CD4-positive, CD25-positive, alpha-beta regulatory T cell (primary cell): ENCODE measurements around the gene ADAMTS18. TPM values are rescaled to one million over a fixed set of nuclear protein-coding genes. Genes with fewer than 3 reads are reported as not detected.
"Not testable (repeated sequence)": the region's sequence is repeated elsewhere in the genome, so short reads cannot be mapped to it uniquely, and the experiment has no call there.

Experiments
- ATAC-seq, 2 donors: fragments of 150-1000 bp; cut with Tn5 transposase; one replicate each; pipeline ENCODE4 v1.10.0; 2021; ENCODE audit warnings: low read depth in 2 of 2, moderate number of reproducible peaks in 2 of 2, moderate library complexity in 1 of 2
- DNase-seq, 3 donors: peaks; one replicate each; pipeline versions ENCODE4 v3.0.0 to v3.0.0-alpha.2; 2012 to 2022; ENCODE audit warnings: mixed read lengths in 1 of 3
- H3K27ac ChIP-seq: one replicate; pipeline ENCODE4 v1.7.0; 2013; ENCODE audit warnings: mild to moderate bottlenecking, low read length; ENCODE audit not compliant: insufficient read depth, poor library complexity, severe bottlenecking
- H3K27me3 ChIP-seq: one replicate; pipeline ENCODE4 v1.7.0; 2013; ENCODE audit warnings: low read length; ENCODE audit not compliant: control insufficient read depth, insufficient read depth
- H3K36me3 ChIP-seq: one replicate; pipeline ENCODE4 v1.7.0; 2013; ENCODE audit warnings: mild to moderate bottlenecking, low read length, moderate library complexity; ENCODE audit not compliant: control insufficient read depth, insufficient read depth
- H3K4me1 ChIP-seq: 2 replicates; pipeline ENCODE4 v1.7.0; 2013; ENCODE audit warnings: mild to moderate bottlenecking, low read length; ENCODE audit not compliant: insufficient read depth, control insufficient read depth, poor library complexity, severe bottlenecking
- H3K4me3 ChIP-seq: one replicate; pipeline ENCODE4 v1.7.0; 2013; ENCODE audit warnings: low read depth, mild to moderate bottlenecking, low read length, moderate library complexity
- H3K9me3 ChIP-seq, 2 experiments: 1 replicate in 1 of 2; 2 replicates in 1 of 2; pipeline ENCODE4 v1.7.0; 2013; ENCODE audit warnings: low read length in 2 of 2, mild to moderate bottlenecking in 1 of 2, moderate library complexity in 1 of 2; ENCODE audit not compliant: control insufficient read depth in 2 of 2
- H3K27ac Mint-ChIP-seq, 3 donors: one replicate each; pipeline ENCODE4 v1.8.0; 2020 to 2022; ENCODE audit warnings: mild to moderate bottlenecking in 3 of 3, mixed read lengths in 3 of 3, moderate library complexity in 2 of 3
- H3K27me3 Mint-ChIP-seq: one replicate; pipeline ENCODE4 v1.8.0; 2022; ENCODE audit warnings: mild to moderate bottlenecking, mixed read lengths
- H3K36me3 Mint-ChIP-seq: one replicate; pipeline ENCODE4 v1.8.0; 2020; ENCODE audit warnings: mixed read lengths
- H3K4me1 Mint-ChIP-seq, 4 donors: one replicate each; pipeline ENCODE4 v1.8.0; 2020 to 2022; ENCODE audit warnings: mixed read lengths in 4 of 4, mild to moderate bottlenecking in 1 of 4
- H3K4me3 Mint-ChIP-seq, 4 donors: one replicate each; pipeline ENCODE4 v1.8.0; 2020 to 2022; ENCODE audit warnings: mild to moderate bottlenecking in 4 of 4, mixed read lengths in 4 of 4, moderate library complexity in 3 of 4
- H3K9me3 Mint-ChIP-seq, 7 donors: one replicate each; pipeline ENCODE4 v1.8.0; 2020 to 2022; ENCODE audit warnings: mixed read lengths in 7 of 7, mild to moderate bottlenecking in 3 of 7, moderate library complexity in 2 of 7
- polyA plus RNA-seq, 4 donors: library from polyadenylated mRNA; unstranded; fragments of 300-500 nt; fragmentation: Illumina TruSeq; gene quantifications; one replicate each; pipeline ENCODE4 v1.2.3, GENCODE V29; 2021
- total RNA-seq: library from RNA; stranded (reverse); gene quantifications from one replicate; pipeline ENCODE4 v1.2.3, GENCODE V29; 2022

ADAMTS18 gene
- total and polyA plus RNA-seq, 5 donors from 2014 or later: not detected

GRCh38 chr16:77276661-77277060 lies 158.2 kb downstream of the ADAMTS18 start:
- Mint-ChIP-seq H3K36me3 (no peaks in the 10 kb centered on the region), H3K27me3 (peaks cover 9% of the 10 kb centered on the region), H3K9me3 (peaks cover 0 to 1% (median 0%) of the 10 kb centered on the region in 7 donors), H3K4me1 (no peaks in the 10 kb centered on the region), H3K4me3 (no peak overlapping the region), H3K27ac (no peak overlapping the region)
- no peak overlapping the region for H3K27ac ChIP-seq
- no peaks in the 10 kb centered on the region for H3K4me1 ChIP-seq
- ATAC-seq: no peak
- no peaks in the 10 kb centered on the region for H3K36me3 ChIP-seq
- no peaks in the 10 kb centered on the region for H3K9me3 ChIP-seq
- H3K4me3 ChIP-seq: no peak overlapping the region
- no peak for DNase-seq
- no peaks in the 10 kb centered on the region for H3K27me3 ChIP-seq

- not testable (repeated sequence) for H3K27ac ChIP-seq, DNase-seq, H3K27me3 Mint-ChIP-seq, H3K36me3 Mint-ChIP-seq, H3K9me3 Mint-ChIP-seq, H3K4me3 Mint-ChIP-seq, H3K4me3 ChIP-seq, H3K36me3 ChIP-seq, H3K4me1 ChIP-seq, H3K4me1 Mint-ChIP-seq, H3K27me3 ChIP-seq, H3K27ac Mint-ChIP-seq, ATAC-seq, H3K9me3 ChIP-seq
Measured at GRCh38 chr16:77275303-77275702, 159.5 kb downstream of the ADAMTS18 start.

- Histone ChIP-seq H3K36me3 (no peaks in the 10 kb centered on the region), H3K4me1 (no peaks in the 10 kb centered on the region), H3K9me3 (no peaks in the 10 kb centered on the region), H3K27me3 (no peaks in the 10 kb centered on the region), H3K27ac (no peak overlapping the region), H3K4me3 (no peak overlapping the region)
- no peaks in the 10 kb centered on the region for H3K4me1 Mint-ChIP-seq
- H3K9me3 Mint-ChIP-seq: peaks cover 0 to 4% (median 0%) of the 10 kb centered on the region in 7 donors
- no peak overlapping the region for H3K4me3 Mint-ChIP-seq
- no peak overlapping the region for H3K27ac Mint-ChIP-seq
- peaks cover 9% of the 10 kb centered on the region for H3K27me3 Mint-ChIP-seq
- ATAC-seq (no peak), DNase-seq (no peak)
- H3K36me3 Mint-ChIP-seq: no peaks in the 10 kb centered on the region
Measured at GRCh38 chr16:77273815-77274214, 161.0 kb downstream of the ADAMTS18 start.

GRCh38 chr16:77271532-77272426 lies 163.1 kb downstream of the ADAMTS18 start:
- Histone ChIP-seq H3K9me3 (no peaks in the 10 kb centered on the region), H3K4me3 (no peak overlapping the region), H3K4me1 (no peaks in the 10 kb centered on the region), H3K36me3 (no peaks in the 10 kb centered on the region), H3K27me3 (no peaks in the 10 kb centered on the region), H3K27ac (no peak overlapping the region)
- peaks cover 10% of the 10 kb centered on the region for H3K27me3 Mint-ChIP-seq
- H3K27ac Mint-ChIP-seq: no peak overlapping the region
- peaks cover 0 to 6% (median 0%) of the 10 kb centered on the region in 7 donors for H3K9me3 Mint-ChIP-seq
- H3K4me1 Mint-ChIP-seq: no peaks in the 10 kb centered on the region
- no peaks in the 10 kb centered on the region for H3K36me3 Mint-ChIP-seq
- ATAC-seq (no peak), DNase-seq (no peak)
- no peak overlapping the region for H3K4me3 Mint-ChIP-seq

- H3K27ac Mint-ChIP-seq, H3K9me3 Mint-ChIP-seq, DNase-seq, H3K27ac ChIP-seq, H3K4me3 Mint-ChIP-seq, H3K9me3 ChIP-seq, ATAC-seq, H3K4me1 Mint-ChIP-seq, H3K4me1 ChIP-seq, H3K36me3 ChIP-seq, H3K4me3 ChIP-seq, H3K27me3 ChIP-seq, H3K36me3 Mint-ChIP-seq: not testable (repeated sequence)
- H3K27me3 Mint-ChIP-seq: peaks cover 17% of the 10 kb centered on the region
Measured at GRCh38 chr16:77266185-77266584, 168.6 kb downstream of the ADAMTS18 start.

GRCh38 chr16:77262971-77263370 lies 171.9 kb downstream of the ADAMTS18 start:
- no peaks in the 10 kb centered on the region for H3K9me3 ChIP-seq
- no peaks in the 10 kb centered on the region for H3K27me3 ChIP-seq
- Mint-ChIP-seq H3K27me3 (peaks cover 17% of the 10 kb centered on the region), H3K9me3 (peaks cover 0 to 9% (median 2%) of the 10 kb centered on the region in 7 donors), H3K36me3 (no peaks in the 10 kb centered on the region), H3K4me1 (no peaks in the 10 kb centered on the region), H3K4me3 (no peak overlapping the region), H3K27ac (no peak overlapping the region)
- DNase-seq (no peak), ATAC-seq (no peak)
- no peak overlapping the region for H3K27ac ChIP-seq
- no peak overlapping the region for H3K4me3 ChIP-seq
- no peaks in the 10 kb centered on the region for H3K36me3 ChIP-seq
- no peaks in the 10 kb centered on the region for H3K4me1 ChIP-seq

- Histone ChIP-seq H3K27me3 (no peaks in the 10 kb centered on the region), H3K4me1 (no peaks in the 10 kb centered on the region), H3K27ac (no peak overlapping the region), H3K9me3 (no peaks in the 10 kb centered on the region), H3K36me3 (no peaks in the 10 kb centered on the region), H3K4me3 (no peak overlapping the region)
- no peak overlapping the region for H3K4me3 Mint-ChIP-seq
- no peaks in the 10 kb centered on the region for H3K36me3 Mint-ChIP-seq
- no peak overlapping the region for H3K27ac Mint-ChIP-seq
- no peaks in the 10 kb centered on the region for H3K4me1 Mint-ChIP-seq
- DNase-seq (no peak), ATAC-seq (no peak)
- H3K9me3 Mint-ChIP-seq: no peaks in the 10 kb centered on the region
- no peaks in the 10 kb centered on the region for H3K27me3 Mint-ChIP-seq
Measured at GRCh38 chr16:77250400-77250799, 184.4 kb downstream of the ADAMTS18 start.

- H3K9me3 ChIP-seq: no peaks in the 10 kb centered on the region
- no peaks in the 10 kb centered on the region for H3K27me3 ChIP-seq
- H3K9me3 Mint-ChIP-seq: no peaks in the 10 kb centered on the region
- H3K4me1 ChIP-seq: no peaks in the 10 kb centered on the region
- no peaks in the 10 kb centered on the region for H3K36me3 Mint-ChIP-seq
- H3K27ac Mint-ChIP-seq: no peak overlapping the region
- no peak overlapping the region for H3K4me3 ChIP-seq
- ATAC-seq (no peak), DNase-seq (no peak)
- H3K27me3 Mint-ChIP-seq: no peaks in the 10 kb centered on the region
- H3K4me1 Mint-ChIP-seq: no peaks in the 10 kb centered on the region
- no peaks in the 10 kb centered on the region for H3K36me3 ChIP-seq
- H3K27ac ChIP-seq: no peak overlapping the region
- no peak overlapping the region for H3K4me3 Mint-ChIP-seq
Measured at GRCh38 chr16:77246150-77246549, 188.7 kb downstream of the ADAMTS18 start.
